Diencephalon (tissue), 1 donor: ENCODE data around the gene LILRB3. TPM values are rescaled to one million over a fixed set of nuclear protein-coding genes. Genes with fewer than 3 reads are reported as not detected.

ENCODE experiments used
- small RNA-seq: library from RNA; depleted of rRNA; stranded (forward); fragments of <200 nt; gene quantifications from one replicate; pipeline ENCODE3, GENCODE V24; 2014
- total RNA-seq: library from RNA; depleted of rRNA; stranded (reverse); fragments of >200 nt; gene quantifications from one replicate; pipeline ENCODE4 v1.2.3, GENCODE V29; 2014

Gene LILRB3
- 0.92 TPM for total RNA-seq

DNA sequence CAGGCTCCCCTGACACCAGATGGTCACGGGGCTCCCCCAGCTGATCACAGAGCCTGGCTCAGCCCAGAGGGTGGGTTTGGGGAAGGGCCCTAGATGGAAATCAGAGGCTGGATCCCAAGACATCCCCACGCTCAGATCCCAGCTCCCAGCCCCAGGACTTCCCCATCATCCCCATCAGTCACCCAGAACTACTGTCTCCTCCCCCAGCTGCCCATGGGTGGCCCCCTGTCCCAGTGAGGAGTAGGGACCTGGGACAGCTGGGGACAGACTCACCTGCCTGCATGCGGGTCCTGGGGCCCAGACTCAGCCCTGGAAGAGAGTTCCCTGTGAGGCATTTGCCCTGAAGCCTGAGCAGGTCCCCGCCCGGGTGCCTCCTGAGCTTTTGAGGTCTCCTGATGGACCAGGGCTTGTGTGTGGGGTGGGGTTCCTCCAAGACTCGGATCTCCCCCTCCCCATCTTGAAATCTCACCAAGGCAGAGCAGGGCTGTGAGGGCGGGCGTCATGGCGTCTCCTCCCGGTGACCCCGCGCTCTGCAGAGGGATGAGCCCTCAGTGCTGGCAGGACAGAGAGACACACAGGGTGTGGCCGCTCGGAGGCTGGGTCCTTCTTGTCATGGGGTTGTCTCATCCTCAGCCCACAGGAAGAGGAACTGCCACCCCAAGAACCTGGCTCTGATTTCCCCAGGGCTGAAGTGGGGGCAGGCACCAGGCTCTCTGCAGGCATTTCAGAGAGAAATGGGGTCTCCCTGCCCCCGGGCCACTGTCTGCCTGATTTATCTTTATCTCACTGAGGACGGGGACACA lies at the start of gene LILRB3:
LILRB3 (minus strand) TSS at position 534 of the 803 bp plus-strand sequence; CDS start at position 503, 31 bp downstream.

DNA sequence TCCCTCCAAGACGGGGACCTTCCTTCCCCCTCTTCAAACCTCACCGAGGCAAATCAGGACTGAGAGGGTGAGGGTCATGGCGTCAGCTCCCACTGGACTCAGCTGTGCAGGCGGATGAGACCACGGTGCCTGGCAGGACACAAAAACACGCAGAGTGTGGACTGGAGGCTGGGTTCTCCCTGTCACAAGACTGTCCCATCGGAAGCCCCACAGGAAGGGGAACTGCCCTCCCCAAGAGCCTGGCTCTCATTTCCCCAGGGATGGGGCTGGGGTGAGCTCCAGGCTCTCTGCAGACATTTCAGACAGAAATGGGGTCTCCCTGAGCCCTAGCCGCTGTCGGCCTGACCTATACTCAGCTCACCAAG lies 34.3 kb upstream of the LILRB3 start, which contains the start of gene LILRB5:
LILRB5 (minus strand) TSS at position 158 of the 365 bp plus-strand sequence; CDS start at position 78, 80 bp downstream.

DNA sequence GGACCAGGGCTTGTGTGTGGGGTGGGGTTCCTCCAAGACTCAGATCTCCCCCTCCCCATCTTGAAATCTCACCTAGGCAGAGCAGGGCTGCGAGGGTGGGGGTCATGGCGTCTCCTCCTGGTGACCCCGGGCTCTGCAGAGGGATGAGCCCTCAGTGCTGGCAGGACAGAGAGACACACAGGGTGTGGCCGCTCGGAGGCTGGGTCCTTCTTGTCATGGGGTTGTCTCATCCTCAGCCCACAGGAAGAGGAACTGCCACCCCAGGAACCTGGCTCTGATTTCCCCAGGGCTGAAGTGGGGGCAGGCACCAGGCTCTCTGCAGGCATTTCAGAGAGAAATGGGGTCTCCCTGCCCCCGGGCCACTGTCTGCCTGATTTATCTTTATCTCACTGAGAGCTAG lies 19.8 kb upstream of the LILRB3 start, which contains the start of gene LILRA6:
LILRA6 (minus strand) TSS at position 145 of the 400 bp plus-strand sequence.

DNA sequence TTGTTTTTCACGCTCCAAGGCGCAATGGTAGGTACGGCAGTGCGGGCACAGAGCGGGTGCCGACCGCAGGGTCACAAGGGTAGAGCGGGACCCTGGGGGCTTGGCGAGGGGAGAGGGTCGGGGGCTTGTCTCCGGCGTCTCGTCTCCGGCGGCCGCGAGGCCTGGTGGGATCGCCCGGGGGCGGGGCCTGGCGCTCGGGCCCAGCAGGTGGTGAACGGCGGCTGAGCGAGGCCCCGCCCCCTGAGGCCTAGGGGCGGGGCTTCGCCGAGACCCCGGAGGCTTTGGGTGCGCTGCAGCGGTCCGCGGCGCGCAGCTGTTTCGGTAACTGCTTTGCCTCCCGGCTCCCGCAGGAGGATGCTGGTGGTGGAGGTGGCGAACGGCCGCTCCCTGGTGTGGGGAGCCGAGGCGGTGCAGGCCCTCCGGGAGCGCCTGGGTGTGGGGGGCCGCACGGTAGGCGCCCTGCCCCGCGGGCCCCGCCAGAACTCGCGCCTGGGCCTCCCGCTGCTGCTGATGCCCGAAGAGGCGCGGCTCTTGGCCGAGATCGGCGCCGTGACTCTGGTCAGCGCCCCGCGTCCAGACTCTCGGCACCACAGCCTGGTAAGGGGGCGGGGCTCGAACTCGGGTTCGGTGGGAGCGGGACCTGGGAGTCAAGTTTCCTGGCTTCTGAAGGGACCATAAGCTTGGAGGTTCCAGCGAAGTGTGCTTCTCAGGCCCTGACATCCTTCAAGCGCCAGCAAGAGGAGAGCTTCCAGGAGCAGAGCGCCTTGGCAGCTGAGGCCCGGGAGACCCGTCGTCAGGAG lies 31.6 kb downstream of the LILRB3 start, which contains the start of gene TSEN34:
TSEN34 (plus strand) TSS at position 298 of the 800 bp plus-strand sequence; CDS start at position 355, 57 bp downstream.

DNA sequence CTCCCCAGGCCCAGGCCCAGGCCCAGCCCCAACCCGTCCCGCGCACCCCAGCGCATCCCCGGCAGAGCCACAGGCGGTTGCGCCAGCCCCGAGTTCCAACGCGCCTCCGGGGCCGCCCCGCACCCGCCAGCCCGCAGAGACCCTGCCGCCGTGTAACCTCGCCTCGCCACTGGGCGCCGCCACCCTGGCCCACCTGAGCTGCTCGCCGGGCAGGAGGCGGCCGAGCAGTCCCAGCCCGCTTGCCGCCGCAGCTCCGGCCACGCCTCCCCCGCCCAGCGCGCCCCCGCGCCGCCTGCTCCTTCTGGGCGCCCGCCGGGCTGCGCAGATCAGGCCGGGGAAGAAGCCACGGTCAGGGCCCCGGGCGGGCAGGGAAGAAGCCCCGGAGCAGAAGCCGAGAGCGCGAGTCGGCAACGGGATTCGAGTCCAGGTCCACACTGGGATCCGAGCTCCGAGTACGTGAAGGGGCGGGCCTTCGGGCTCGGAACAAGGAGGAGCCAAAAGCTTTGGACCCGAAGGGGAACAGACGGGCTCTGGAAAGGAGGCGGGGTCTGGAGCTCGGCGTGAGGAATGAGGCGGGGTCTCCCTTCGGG lies 33.6 kb downstream of the LILRB3 start, which contains the start of gene MBOAT7:
MBOAT7 (minus strand) TSS at position 436 of the 590 bp plus-strand sequence. CDS start 1,072 bp downstream, outside the sequence.

DNA sequence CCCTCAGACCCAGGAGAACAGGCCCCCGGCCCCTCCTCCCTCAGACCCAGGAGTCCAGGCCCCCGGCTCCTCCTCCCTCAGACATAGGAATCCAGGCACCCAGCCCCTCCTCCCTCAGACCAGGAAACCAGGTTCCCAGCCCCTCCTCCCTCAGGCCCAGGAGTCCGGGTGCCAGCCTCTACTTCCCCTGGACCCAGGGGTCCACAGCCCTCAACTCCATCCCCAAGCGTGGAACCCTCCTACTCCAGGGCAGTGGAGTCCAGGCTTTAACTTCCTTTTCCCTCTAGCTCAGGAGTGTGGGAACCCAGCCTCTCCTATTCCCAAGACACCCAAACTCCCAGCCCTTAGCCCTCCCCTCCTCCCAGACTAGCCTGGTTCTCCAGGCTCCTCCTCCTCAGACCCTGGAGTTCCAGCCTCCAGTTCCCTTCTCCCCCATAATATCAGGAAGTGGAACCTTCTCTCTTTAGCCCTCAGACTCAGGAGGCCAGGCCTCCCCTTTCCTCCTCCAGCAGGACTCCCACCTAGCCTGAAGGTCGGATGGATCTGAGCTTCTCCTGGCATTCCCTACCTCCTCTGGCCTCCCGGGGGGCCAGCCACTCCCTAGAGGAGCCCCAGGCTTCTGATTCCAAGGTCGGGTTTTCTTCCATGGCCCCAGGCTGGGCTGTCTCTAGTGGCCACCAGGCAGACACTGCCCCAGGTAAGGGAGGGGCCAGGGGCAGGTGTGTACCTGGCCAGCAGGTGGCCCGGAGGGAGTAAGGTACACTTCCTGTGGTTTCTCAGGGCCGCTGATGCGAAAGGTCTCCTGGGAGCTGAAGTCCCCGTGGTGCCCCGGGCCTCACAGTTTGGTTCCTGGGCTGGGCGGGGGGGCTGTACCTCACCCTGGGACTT lies 50.1 kb downstream of the LILRB3 start, which contains the start of gene TMC4:
TMC4 (minus strand) TSS at position 690 of the 888 bp plus-strand sequence; CDS start at position 647, 43 bp downstream.

Small RNA genes lying within 50 kb of the gene (small RNA-seq; reads per million reads assigned to genes)
- gene RNU6-1307P = not detected

Other genes with a start within 250 kb of the LILRB3 start
- gene CACNG6, start 231.4 kb downstream of the LILRB3 start, total RNA-seq = 0.92 TPM
- gene VSTM1, start 159.1 kb downstream of the LILRB3 start, total RNA-seq = 0.23 TPM
- gene TARM1, start 141.6 kb downstream of the LILRB3 start, total RNA-seq = not detected
- gene OSCAR, start 122.2 kb downstream of the LILRB3 start, total RNA-seq = 0.46 TPM
- gene NDUFA3, start 120.2 kb downstream of the LILRB3 start, total RNA-seq = 13.1 TPM
- gene TFPT, start 107.3 kb downstream of the LILRB3 start, total RNA-seq = 11.5 TPM
- gene PRPF31, start 107.3 kb downstream of the LILRB3 start, total RNA-seq = 31.6 TPM
- gene CNOT3, start 85.2 kb downstream of the LILRB3 start, total RNA-seq = 6.0 TPM
- gene LENG1, start 63.3 kb downstream of the LILRB3 start, total RNA-seq = 5.3 TPM
- 0.46 TPM for gene TMC4, start 49.8 kb downstream of the LILRB3 start, total RNA-seq
- 49.6 TPM for gene MBOAT7, start 33.4 kb downstream of the LILRB3 start, total RNA-seq
- 30.2 TPM for gene TSEN34, start 31.7 kb downstream of the LILRB3 start, total RNA-seq
- 1,605 TPM for gene RPS9, start 22.1 kb downstream of the LILRB3 start, total RNA-seq
- 0.23 TPM for gene LILRA6, start 19.8 kb upstream of the LILRB3 start, total RNA-seq
- gene LILRB5, start 34.3 kb upstream of the LILRB3 start, total RNA-seq = 0.23 TPM
- 0.46 TPM for gene LILRB2, start 58.1 kb upstream of the LILRB3 start, total RNA-seq
- gene LILRA5, start 90.2 kb upstream of the LILRB3 start, total RNA-seq = 0.92 TPM
- gene LILRA4, start 116.2 kb upstream of the LILRB3 start, total RNA-seq = 0.23 TPM
- 2.8 TPM for gene LAIR1, start 141.9 kb upstream of the LILRB3 start, total RNA-seq
- gene TTYH1, start 192.5 kb upstream of the LILRB3 start, total RNA-seq = 191 TPM
- 24.7 TPM for gene LENG8, start 226.2 kb upstream of the LILRB3 start, total RNA-seq
- 1.6 TPM for gene LENG9, start 240.8 kb upstream of the LILRB3 start, total RNA-seq